Stimulated activated CD4-positive, alpha-beta T cell treated with anti-CD3 and anti-CD28 coated beads, Interleukin-15, amount 100 ng/mL, for 24 hours (primary cell): ENCODE measurements around the gene PABPC1L.
A peak's percentile ranks its signal among the peaks of the same experiment; 100 is the strongest.

Experiments used
- DNase-seq: peaks from one replicate; pipeline ENCODE4 v3.0.0-alpha.2; 2020

The PABPC1L gene

GRCh38 chr20:44946271-44946852, 36.5 kb downstream of the PABPC1L start:
- no peak for DNase-seq

GRCh38 chr20:44948107-44948506, 38.2 kb downstream of the PABPC1L start:
- DNase-seq, result no peak

GRCh38 chr20:44948513-44948912, 38.7 kb downstream of the PABPC1L start:
- DNase-seq, result no peak

- no peak for DNase-seq
Measured at GRCh38 chr20:44950368-44950767, 40.5 kb downstream of the PABPC1L start.

GRCh38 chr20:44952731-44953130, 42.9 kb downstream of the PABPC1L start:
- DNase-seq, result no peak

GRCh38 chr20:44954211-44954610, 44.4 kb downstream of the PABPC1L start:
- no peak for DNase-seq

GRCh38 chr20:44955270-44955669, 45.4 kb downstream of the PABPC1L start:
- no peak for DNase-seq

GRCh38 chr20:44956410-44956809, 46.5 kb downstream of the PABPC1L start:
- no peak for DNase-seq

GRCh38 chr20:44958276-44958675, 48.4 kb downstream of the PABPC1L start:
- DNase-seq, result no peak

GRCh38 chr20:44959082-44959637, 49.3 kb downstream of the PABPC1L start:
- DNase-seq, result peak; percentile 53

- peak; percentile 77 for DNase-seq
Measured at GRCh38 chr20:44959638-44960102, 49.8 kb downstream of the PABPC1L start.

GRCh38 chr20:44960103-44960852, 50.4 kb downstream of the PABPC1L start, which contains the start of gene TOMM34:
Gene TOMM34, minus strand, starts transcription at chr20:44960397. Its CDS starts 64 bp downstream, at chr20:44960333.
- DNase-seq, result peak; percentile 99

GRCh38 chr20:44961011-44961869, 51.4 kb downstream of the PABPC1L start:
- DNase-seq, result no peak

- no peak for DNase-seq
Measured at GRCh38 chr20:44961870-44962267, 52.0 kb downstream of the PABPC1L start.

- DNase-seq, result no peak
Measured at GRCh38 chr20:44962483-44962882, 52.6 kb downstream of the PABPC1L start.

- no peak for DNase-seq
Measured at GRCh38 chr20:44963325-44964215, 53.7 kb downstream of the PABPC1L start.

- DNase-seq, result no peak
Measured at GRCh38 chr20:44965651-44966029, 55.8 kb downstream of the PABPC1L start.

- DNase-seq, result peak; percentile 95
Measured at GRCh38 chr20:44966030-44966961, 56.4 kb downstream of the PABPC1L start, which contains the start of gene STK4. Gene STK4, plus strand, starts transcription at chr20:44966512. Its CDS starts 57 bp downstream, at chr20:44966569.

GRCh38 chr20:44967207-44967807, 57.4 kb downstream of the PABPC1L start:
- DNase-seq, result peak; percentile 37

GRCh38 chr20:44969300-44969894, 59.5 kb downstream of the PABPC1L start:
- peak; percentile 23 for DNase-seq
